Measurements from ENCODE around the gene THOC7.
A peak's percentile ranks its signal among the peaks of the same experiment; 100 is the strongest.

Gene THOC7

DNA sequence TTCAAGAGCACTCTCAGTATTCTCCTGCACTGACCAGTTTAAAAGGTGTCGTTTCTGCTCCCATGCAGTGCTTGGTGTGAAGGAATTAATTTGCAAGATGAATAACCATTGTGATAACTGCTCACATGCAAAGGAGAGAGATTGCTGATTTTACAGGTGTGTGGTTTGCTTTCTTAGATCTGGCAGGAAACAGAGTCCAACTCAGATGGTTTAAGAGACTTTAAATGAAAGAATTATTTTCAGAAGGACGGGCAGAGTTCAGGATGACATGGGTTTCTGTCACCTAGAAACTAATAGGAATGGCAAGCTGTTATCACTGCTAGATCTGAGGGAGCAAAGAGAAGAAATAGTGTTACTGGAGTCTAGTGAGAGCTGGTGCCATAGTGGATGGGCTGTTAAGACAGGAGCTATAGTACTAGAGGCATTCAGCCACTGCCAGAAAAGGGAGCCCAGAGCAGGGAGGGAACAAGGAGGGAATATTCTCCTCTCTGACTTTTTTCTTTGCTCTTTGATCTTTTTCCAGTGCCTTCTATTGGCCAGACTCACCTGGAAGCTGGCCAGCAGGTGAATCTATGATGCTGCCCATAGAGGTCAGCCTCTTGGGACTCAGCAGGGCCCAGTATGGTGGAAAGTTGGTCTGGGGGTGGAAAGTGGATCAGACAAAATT, 14.9 kb upstream of the THOC7 start:
- DNase-seq (ENCODE audit: low spot score), result no peak

DNA sequence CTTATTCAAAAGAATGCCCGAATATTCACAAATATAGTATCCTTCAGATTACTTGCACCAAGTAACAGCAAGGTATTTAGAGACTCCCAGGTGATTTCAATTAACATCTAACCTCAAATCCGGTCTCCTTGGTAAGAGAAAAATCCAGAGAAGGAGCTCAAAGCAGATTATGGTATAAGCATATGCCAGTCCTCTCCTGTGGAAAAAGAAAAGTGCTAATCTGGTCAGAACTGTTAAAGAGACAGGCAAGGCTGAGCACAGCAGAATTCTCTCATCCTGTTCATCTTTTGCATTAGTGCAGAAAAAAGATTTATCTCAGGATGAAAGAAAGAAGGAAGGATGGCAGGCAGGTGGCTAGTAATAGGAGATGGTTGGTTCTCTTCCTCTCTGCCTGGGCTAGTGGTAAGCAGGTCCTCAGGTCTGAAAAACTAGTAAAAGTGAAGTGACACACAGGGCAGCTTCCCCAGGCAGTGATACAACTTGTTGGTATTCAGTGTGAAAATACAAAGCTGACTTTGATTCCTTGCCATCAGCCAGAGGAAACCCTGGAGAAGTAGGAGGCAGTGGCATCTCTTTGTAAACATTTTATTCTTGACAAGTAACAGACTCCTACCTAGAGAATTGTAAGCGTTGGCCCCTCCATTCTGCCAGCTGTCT, 14.3 kb upstream of the THOC7 start:
- DNase-seq (ENCODE audit: low spot score), result peak; percentile 36

DNA sequence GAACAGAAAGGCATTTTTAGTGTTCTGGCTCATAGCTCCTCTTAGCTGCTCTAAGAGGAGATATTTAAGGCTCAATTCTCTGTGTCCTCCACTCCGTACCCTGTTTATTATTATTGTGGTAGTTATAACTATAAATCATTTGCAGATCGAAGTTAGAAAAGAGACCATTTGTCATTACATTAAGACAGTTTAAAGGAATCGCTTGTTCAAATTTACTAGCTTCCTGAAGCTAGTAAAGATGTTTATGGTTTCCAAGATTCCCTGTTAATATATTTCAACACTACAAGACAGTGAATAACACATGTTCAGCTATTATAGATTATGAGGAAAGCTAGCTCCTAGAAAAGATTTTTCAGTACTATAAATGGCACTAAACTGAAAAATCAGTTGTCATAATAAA, 12.7 kb upstream of the THOC7 start:
- DNase-seq (ENCODE audit: low spot score), result no peak

DNA sequence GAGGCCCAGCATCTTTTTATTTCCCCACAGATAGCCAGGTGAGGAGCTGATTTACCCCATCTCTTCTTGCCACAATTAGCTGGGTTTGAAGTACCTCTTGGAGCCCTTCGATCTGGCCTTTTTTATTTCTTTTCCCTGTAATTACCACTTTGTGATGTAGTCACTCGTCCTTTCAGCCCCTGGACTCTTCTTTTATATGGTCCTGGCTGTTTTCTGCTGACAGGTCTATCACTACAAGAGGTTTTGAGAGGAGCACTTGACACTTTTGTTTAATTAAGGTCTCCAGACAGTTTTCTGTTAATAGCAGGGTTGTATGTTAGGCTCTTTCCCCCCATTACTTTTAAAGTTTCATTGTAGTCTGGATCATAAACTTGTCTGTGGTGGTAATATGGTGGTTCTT, 11.9 kb upstream of the THOC7 start:
- no peak for DNase-seq (ENCODE audit: low spot score)

DNA sequence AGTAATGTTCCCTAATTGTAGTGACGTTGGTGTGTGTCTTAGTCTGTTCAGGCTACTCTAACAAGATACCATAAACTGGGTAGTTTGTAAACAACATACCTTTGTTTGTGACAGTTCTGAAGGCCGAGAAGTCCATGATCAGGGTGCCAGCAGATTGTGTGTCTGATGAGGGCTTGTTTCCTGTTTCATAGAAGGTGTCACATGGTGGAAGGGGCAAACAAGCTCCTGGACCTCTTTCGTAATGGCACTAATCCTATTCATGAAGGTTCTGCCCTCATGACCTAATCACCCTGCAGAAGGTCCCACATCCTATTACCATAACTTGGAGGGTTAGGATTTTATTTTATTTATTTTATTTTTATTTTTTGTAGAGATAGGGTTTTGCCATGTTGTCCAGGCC, 11.2 kb upstream of the THOC7 start:
- no peak for DNase-seq (ENCODE audit: low spot score)

DNA sequence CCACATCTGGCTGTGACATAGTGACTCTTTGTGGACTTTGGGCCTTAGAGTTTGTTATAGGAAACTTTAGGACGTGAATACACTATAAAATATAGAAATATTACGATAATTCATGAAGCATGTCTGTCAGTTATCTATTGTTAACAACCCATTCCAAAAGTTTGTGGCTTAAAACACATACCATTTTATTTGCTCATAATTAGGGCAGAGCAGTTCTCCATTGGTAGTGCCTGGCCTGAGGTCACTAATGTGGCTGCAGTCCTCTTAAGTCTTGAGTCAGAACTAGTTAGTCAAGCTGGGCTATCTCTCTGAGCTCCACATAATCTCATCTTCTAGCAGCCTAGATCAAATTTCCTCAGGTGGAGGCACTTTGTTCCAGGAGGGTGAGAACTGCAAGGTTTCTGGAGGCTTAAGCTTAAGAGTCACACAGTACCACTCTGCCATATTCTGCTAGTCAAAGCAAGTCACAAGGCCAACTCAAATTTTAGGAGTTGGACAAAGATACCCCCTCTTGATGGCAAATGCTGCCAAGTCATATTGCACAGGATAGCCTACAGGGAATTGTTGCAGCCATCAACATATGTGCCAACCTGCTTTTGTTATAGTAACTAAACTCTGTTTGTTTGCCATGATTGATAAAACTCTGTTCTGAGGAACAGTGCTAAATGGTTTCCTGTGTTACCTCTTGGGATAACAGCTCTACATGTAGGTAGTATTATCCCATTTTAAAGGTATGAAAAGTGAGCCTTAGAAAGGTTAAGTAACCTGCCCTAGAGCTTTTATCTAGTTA, 8.7 kb upstream of the THOC7 start:
- DNase-seq (ENCODE audit: low spot score), result peak; percentile 54

DNA sequence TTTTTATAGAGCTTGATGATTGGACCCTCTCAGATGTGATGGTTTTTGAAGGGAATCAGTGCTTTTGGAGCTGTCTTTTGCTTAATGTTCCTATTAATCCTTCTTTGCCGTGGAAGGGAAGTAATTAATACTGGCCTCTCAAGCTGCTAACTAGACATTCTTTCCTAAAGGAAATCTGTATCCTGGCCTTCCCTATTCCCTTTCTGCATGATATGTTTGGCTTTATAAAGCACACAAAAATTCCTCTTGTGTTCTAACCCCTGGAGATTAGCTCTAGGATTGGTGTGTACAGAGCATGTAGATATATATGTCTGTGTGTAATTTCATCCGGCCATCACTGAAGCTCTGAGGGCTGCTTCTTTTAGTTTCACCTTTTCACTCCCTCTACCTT, 7.0 kb upstream of the THOC7 start:
- no peak for DNase-seq (ENCODE audit: low spot score)

DNA sequence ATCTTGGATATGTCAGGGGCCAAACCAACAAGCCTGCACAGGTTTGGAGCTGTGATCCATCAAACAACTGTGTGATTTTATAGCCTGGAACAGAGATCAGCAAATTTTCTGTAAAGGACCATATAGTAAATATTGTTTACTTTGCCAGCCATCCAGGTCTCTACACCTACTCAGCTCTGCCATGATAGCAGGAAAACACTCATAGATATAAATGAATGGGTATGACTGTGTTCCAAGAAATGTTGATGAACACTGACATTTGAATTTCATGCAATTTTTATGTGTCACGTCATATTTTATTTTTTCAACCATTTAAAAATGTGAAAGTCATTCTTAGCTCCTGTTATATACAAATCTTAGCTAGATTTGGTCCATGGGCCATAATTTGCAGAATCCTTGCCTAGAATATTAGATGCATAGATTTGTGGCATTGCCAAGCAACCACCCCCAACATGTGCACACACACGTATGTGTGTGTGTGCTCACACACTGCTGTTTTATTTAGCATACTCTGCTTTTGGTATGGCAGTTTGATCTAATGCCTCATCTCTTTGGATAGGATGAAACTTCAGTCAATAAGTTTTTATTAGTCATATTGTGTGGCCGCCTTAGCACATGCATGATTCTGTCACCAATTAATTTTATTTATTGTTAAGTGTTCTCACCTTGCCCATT, 6.5 kb upstream of the THOC7 start:
- no peak for DNase-seq (ENCODE audit: low spot score)

DNA sequence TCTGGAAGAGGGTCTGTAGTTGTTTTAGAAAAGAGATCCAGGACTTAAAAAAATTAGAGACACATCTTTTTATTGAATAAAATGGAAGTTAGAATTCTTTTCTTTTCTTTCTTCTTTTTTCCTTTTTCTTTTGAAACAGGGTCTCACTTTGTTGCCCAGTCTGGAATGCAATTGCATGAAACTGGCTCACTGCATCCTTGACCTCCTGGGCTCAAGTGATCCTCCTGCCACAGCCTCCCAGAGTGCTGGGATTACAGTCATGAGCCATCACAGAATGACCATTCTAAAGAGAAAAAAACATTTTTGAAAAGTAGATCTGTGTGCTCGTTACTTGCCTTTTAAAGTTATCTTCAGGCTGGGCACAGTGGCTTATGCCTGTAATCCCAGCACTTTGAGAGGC, 3.6 kb upstream of the THOC7 start:
- no peak for DNase-seq (ENCODE audit: low spot score)

DNA sequence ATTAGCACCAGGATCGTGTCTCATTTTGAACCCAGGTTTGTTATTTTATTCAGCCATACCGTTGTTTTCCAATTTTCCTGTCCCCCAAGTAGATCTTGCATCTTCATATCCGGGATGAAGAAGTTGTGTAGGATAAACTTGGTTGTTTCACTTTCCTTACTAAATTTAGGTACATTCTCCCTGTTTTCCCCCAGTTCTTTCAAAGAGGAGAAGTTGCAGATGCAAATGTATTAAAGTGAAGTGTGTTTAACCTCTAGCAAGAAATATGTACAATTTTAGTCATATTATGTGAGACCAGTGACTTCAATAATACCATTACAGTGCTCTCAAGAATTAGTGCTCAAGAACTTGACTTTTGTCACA, 1.3 kb upstream of the THOC7 start:
- DNase-seq (ENCODE audit: low spot score), result peak; percentile 28

DNA sequence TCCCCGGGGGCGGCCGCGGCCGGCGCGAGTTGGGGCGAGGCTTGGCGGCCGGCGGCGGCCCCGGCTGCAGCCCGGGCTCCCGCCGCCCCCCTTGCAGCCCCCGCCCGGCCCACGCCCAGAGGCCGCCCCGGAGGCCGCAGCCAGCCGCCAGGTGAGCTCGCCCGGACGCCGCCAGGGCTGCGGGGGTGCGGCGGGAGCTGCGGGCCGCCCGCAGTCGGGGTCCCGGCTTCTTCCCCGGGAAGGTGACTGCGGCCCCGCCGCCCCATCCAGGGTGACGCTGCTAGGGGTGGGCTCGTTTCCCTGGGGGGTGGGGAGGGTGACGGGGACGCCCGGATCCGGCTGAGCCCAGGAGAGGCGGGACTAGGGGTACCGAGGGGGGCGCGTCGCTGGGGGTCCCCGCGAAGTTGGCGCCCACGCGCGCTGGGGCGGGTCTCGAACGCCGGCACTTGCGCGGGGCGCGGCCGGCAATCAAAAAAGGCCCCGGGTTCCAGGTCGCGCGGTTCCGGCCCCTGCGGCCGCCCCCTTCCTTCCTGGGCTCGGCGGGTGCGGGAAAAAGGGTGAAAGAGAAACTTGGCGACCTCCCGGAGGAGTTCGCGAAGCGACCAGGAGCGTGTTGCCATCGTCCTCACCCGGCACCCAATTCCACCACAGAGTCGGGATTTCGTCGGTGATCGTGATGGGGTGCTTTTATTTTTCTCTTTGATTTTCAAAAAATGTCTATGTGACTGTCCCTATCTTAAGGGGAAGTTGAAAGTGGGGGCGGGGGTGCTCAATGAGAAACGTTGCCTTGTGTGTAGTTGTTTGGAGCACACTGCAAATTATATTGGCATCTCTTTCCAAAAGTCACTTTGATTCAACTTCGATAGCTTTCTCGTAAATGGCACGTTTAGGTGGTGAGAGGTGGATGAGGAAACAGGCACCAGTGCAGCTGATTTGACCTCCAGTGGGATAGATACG, 681 bp upstream of the THOC7 start:
- DNase-seq (ENCODE audit: low spot score), result peak; percentile 52

DNA sequence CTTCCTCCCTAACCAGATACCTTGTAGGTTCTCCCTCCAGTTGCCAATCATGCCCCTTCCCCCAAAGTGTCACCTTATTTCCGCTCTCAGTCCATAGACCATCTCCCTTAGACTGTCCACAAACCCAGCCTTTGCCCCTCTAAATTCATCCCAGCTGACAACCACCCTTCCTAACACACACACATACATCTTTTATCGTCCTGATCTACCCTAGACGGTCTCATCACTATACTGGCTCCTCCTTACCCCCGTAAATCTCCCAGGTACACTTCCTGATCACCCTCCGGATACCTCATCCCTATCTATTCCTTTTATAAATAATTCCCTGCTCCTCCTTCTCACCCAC, 828 bp downstream of the THOC7 start:
- no peak for DNase-seq (ENCODE audit: low spot score)

DNA sequence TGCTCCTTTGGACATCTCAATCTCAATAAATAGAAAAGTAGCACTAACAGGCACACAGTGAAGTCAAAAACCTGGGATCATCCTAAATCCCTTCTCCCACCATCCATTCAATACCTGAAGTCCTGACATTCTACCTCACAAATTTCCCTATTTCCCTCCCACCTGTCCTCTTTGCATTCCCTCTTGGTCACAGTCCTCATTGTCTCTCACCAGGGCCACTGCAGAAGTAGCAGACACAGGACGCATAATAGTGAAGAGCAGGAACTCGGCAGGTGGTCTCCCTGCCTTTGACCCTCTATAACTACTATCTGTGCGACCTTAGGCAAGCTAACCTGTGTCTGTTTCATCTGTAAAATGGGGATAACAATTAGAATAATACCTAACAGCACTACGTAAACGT, 2.3 kb downstream of the THOC7 start:
- no peak for DNase-seq (ENCODE audit: low spot score)

DNA sequence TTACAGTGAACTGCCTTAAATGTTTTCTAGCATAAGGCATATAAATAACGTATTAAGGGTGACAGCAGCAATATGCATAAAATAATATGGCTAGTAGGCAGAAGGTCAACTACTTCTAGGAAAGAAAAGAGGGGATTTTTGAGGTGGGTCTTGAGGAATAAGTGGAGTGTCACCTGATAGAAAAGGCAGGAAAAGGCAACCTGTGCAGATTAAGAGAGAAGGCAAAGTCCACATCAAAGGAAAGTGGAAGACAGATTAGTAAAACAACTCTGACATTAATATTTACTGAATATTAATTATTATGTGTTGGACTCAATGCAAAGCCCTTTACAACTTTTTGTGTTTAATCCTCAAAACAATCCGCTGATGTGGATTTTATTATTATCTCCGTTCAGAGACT, 2.8 kb downstream of the THOC7 start:
- no peak for DNase-seq (ENCODE audit: low spot score)

DNA sequence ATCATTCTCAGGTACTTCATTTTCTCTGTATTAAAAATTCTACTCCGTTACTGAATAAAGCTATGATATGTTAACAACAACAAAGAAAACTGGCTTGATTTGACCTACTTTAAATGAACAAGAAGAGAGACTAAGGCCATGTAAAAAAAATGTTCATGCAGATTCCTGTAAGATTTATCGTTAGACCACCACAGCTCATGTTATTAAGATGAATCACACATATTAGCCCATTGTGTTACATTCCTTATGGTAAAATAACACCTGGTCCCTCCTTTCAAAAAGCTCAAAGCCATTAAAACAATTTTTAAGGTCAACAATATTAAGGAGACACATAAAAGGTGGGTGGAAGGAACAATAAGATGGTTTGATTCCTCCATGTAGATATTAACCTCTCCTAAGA, 6.3 kb downstream of the THOC7 start:
- no peak for DNase-seq (ENCODE audit: low spot score)

DNA sequence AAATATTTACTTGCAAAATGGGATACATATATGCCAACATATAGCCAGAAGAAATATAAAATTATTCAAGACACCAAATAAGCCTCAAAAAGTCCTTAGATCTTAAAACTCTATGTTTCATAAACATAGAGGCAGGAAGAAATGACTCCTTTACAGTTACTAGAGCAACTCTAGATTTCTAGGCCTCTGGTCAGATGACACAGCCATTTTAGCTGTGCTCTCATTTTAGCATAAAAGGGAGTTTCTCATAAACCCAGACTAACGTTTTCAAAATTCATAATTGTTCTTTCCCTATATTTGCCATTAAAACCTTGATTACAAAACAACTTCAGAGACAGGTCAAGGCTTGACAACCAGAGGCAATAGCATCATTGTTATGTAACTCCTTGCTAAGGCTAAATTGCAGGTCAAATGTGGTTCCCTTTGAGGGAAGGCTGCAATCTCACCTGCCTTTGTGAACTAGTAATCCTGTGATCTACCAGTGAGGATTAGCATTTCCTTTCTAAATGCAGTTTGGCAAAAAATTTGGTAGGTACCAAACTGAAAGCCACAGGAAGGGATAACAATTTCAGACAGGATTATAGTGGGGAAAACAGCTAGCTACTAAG, 8.2 kb downstream of the THOC7 start:
- DNase-seq (ENCODE audit: low spot score), result no peak

DNA sequence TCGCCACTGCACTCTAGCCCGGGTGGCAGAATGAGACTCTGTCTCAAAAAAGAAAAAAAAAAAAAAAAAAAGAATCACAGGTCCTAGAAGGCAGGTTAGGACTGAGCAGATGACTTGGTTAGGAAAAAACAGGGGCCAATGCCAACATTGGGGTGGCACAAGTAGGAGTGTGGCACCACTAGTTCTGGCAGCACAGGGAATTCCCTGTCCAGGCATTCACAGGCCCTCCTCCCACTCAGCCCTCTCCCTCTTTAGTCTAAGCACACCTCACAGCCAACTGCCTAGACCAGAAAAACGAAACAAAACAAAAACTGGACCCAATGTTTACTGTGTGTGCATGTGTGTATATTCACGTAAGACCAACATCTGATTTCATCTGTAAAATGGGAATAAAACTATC, 10.5 kb downstream of the THOC7 start:
- DNase-seq (ENCODE audit: low spot score), result no peak

DNA sequence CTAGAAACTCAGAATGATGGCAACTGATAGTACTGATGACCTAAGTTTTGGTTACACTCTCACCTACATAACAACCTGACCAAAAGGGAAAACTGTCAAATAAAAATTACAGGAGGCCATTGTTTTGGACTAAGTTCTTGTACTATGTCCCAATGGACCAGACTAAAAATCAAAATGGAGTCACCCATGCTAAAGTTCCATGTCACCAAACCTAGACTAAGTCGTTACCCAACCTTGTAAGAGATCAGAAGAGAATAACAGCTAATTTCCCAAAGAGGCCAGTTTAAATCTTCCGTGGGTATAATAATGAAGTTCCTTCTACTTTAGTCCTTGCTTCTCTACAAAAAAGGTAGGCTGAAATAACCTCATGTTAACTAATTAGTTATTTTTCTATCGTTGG, 12.3 kb downstream of the THOC7 start:
- DNase-seq (ENCODE audit: low spot score), result no peak

DNA sequence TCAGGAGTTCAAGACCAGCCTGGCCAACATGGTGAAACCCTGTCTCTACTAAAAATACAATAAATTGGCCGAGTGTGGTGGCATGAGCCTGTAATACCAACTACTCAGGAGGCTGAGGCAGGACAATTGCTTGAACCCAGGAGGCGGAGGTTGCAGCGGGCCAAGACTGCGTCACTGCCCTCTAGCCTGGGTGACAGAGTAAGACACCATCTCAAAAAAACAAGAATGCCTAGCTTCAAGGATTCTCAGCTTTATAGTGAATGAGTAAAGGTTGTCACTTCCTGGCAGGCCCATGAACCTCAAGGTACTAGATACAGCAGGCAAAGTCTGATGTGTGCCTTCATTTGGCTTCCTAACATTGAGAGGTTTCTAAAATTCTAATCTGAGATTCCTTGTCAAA, 14.4 kb downstream of the THOC7 start:
- no peak for DNase-seq (ENCODE audit: low spot score)

DNA sequence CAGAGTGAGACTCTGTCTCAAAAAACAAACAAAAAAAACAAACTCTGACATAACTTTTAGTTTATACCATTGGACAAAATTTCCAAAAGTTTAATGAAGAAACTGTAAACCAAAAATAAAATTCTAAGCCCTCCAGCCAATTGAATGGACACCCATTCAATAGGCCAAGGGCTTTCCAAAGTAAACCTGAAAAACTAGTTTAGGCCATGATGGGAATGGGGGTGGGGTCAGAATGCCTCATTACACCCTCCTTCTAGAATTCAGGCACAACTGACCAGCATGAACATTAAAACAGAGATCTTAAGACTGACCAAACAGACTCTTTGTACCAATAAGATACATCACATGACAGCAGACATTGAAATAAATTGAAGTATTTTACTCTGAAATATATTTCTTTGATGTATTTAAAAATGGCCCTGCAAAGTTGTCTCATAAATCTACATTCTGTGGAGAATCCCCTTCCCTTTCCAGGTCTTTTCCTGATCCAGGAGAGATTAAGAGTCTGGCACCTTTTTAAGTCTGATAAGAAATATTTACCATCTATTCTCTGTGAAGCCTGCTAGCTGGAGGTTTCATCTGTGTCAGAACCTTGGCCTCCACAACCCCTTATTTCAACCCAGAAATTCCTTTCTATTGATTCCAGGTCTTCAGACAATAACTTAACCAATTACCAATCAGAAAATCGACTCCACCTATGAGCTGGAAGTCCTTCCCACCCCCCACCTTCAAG, 15.7 kb downstream of the THOC7 start:
- no peak for DNase-seq (ENCODE audit: low spot score)

DNA sequence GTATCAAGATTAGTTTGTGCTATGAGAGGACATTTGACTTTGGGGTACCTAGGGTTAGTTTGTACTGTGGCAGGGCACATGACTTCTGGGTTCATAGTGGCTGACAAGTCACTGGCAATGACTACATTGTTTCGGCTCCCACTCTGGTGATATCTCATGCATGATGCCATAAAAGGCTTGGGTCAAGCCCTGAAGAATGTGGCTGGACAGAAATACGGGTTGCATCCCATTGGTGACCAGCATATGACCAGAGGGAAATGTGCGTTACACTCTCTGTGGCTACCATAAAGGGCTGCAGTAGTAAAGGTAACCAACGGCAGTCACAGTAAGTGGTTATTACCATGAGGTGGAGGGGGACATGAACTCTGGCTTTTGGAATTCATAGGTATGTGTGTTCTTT, 18.4 kb downstream of the THOC7 start:
- no peak for DNase-seq (ENCODE audit: low spot score)
